Gastrocnemius medialis (tissue), 4 donors: ENCODE measurements around the gene ITGAL. TPM values are rescaled to one million over a fixed set of nuclear protein-coding genes. Genes with fewer than 3 reads are reported as not detected.

Experiments used
- ATAC-seq, 2 donors: fragments of 150-250 bp; one replicate each; pipeline ENCODE4 v1.9.1; 2016
- DNase-seq, 2 donors: peaks; one replicate each; pipeline ENCODE4 v3.0.0-alpha.2; 2019
- H3K27ac ChIP-seq, 4 donors: fragments of 200-600 bp; sonication (generic); 1 replicate in 1 of 4; 2 replicates in 3 of 4; pipeline ENCODE4 v1.5.1; 2016 to 2018; ENCODE audit warnings: mild to moderate bottlenecking in 2 of 4, moderate library complexity in 1 of 4
- H3K27me3 ChIP-seq, 3 donors: fragments of 200-600 bp; sonication (generic) in 2 of 3; 1 replicate in 1 of 3; 2 replicates in 2 of 3; pipeline versions ENCODE4 v1.5.1 to v1.6.0; 2016 to 2019; ENCODE audit warnings: mild to moderate bottlenecking in 1 of 3, moderate library complexity in 1 of 3
- H3K36me3 ChIP-seq, 2 donors: fragments of 200-600 bp; sonication (generic) in 1 of 2; one replicate each; pipeline ENCODE4 v1.5.1; 2017 to 2018
- H3K4me1 ChIP-seq, 2 donors: fragments of 200-600 bp; sonication (generic) in 1 of 2; one replicate each; pipeline ENCODE4 v1.5.1; 2016 to 2017; ENCODE audit warnings: mild to moderate bottlenecking in 2 of 2
- H3K4me3 ChIP-seq, 4 donors: fragments of 200-600 bp; sonication (generic) in 3 of 4; 1 replicate in 1 of 4; 2 replicates in 3 of 4; pipeline ENCODE4 v1.5.1; 2016 to 2019; ENCODE audit warnings: mild to moderate bottlenecking in 2 of 4
- H3K9me3 ChIP-seq, 3 donors: fragments of 200-600 bp; sonication (generic) in 2 of 3; 1 replicate in 1 of 3; 2 replicates in 2 of 3; pipeline ENCODE4 v1.5.1; 2016 to 2019
- CTCF ChIP-seq, 5 experiments: fragments of 450-650 bp in 3 of 5; fragments of 200-600 bp in 2 of 5; sonication (generic) in 2 of 5; IDR thresholded peaks in 4 of 5; conservative IDR thresholded peaks in 1 of 5; 1 replicate in 4 of 5; 2 replicates in 1 of 5; pipeline ENCODE4 v1.5.1; 2016 to 2019; ENCODE audit warnings: antibody characterized with exemption in 5 of 5, mild to moderate bottlenecking in 3 of 5, moderate library complexity in 3 of 5
- POLR2A ChIP-seq, 2 donors: fragments of 450-650 bp; IDR thresholded peaks; one replicate each; pipeline ENCODE4 v1.6.1; 2017; ENCODE audit warnings: antibody characterized with exemption in 2 of 2, mild to moderate bottlenecking in 2 of 2, moderate library complexity in 2 of 2
- in situ Hi-C, 4 donors: fragments of 200-750 bp; cut with MboI; loops; one replicate each; pipeline versions ENCODE4 v1.15.0 to v1.8.0; 2017; ENCODE audit warnings: low sequenced_read_pairs in 4 of 4
- intact Hi-C: fragments of 100-400 bp; cut with DNase I; formaldehyde crosslinking; loops from one replicate; pipeline ENCODE4 v1.15.1; 2023; ENCODE audit warnings: low total_unique reads
- total RNA-seq, 4 donors: library from RNA; depleted of rRNA; stranded (reverse); fragments of >200 nt; gene quantifications; one replicate each; pipeline versions ENCODE4 v1.1.0 to v1.2.3, GENCODE V29; 2016

Gene ITGAL
- total RNA-seq, 4 donors from 2014 or later, result 0.16 to 1.9 (median 0.86) TPM; not detected in 1

GRCh38 chr16:30546115-30546514, 73.6 kb downstream of the ITGAL start:
- Histone ChIP-seq H3K4me3 (no peak overlapping the region), H3K9me3 (no peaks in the 10 kb centered on the region), H3K4me1 (peaks cover 0 to 11% of the 10 kb centered on the region in 2 donors), H3K27ac (no peak overlapping the region), H3K36me3 (no peaks in the 10 kb centered on the region), H3K27me3 (no peaks in the 10 kb centered on the region)
- intact Hi-C loops (no loop called here), in situ Hi-C loops (no loop called here)
- ATAC-seq, result no peak
- no peak for TF ChIP-seq POLR2A (IDR thresholded peaks at IDR 0.05)
- TF ChIP-seq CTCF (IDR thresholded peaks at IDR 0.05 in 4 of 5, conservative IDR thresholded peaks at IDR 0.05 in 1 of 5), result no peak
- no peak for DNase-seq

- in situ Hi-C loops, result no loop called here
These were observed 76.1 kb downstream of the ITGAL start for GRCh38 chr16:30548416-30549253.

GRCh38 chr16:30551781-30552180, 79.2 kb downstream of the ITGAL start:
- Histone ChIP-seq H3K36me3 (peaks cover 0 to 14% of the 10 kb centered on the region in 2 donors), H3K27me3 (no peaks in the 10 kb centered on the region), H3K9me3 (no peaks in the 10 kb centered on the region), H3K4me3 (no peak overlapping the region), H3K4me1 (peaks cover 19 to 26% of the 10 kb centered on the region in 2 donors), H3K27ac (peak overlapping the region in 2 of 4 donors; percentile 54 to 99)
- ATAC-seq, result no peak
- TF ChIP-seq CTCF (IDR thresholded peaks at IDR 0.05 in 4 of 5, conservative IDR thresholded peaks at IDR 0.05 in 1 of 5) (no peak), POLR2A (IDR thresholded peaks at IDR 0.05) (no peak)
- in situ Hi-C loops (no loop called here), intact Hi-C loops (loop anchor here (10.0 kb wide), 1 partner anchor 67 kb away; no protein-coding TSS in a partner anchor)
- no peak for DNase-seq

More at GRCh38 chr16:30548416-30549253, 76.1 kb downstream of the ITGAL start:
- Histone ChIP-seq H3K9me3 (no peaks in the 10 kb centered on the region), H3K27ac (peak overlapping the region in 1 of 4 donors; percentile 30), H3K4me1 (peaks cover 5 to 15% of the 10 kb centered on the region in 2 donors), H3K36me3 (no peaks in the 10 kb centered on the region), H3K4me3 (no peak overlapping the region), H3K27me3 (no peaks in the 10 kb centered on the region)
- intact Hi-C loops, result no loop called here
- TF ChIP-seq CTCF (IDR thresholded peaks at IDR 0.05 in 4 of 5, conservative IDR thresholded peaks at IDR 0.05 in 1 of 5) (no peak), POLR2A (IDR thresholded peaks at IDR 0.05) (no peak)
- no peak for DNase-seq
- ATAC-seq, result no peak

GRCh38 chr16:30552956-30553355, 80.4 kb downstream of the ITGAL start:
- no peak for DNase-seq
- Histone ChIP-seq H3K4me1 (peaks cover 25 to 29% of the 10 kb centered on the region in 2 donors), H3K27me3 (no peaks in the 10 kb centered on the region), H3K9me3 (no peaks in the 10 kb centered on the region), H3K4me3 (no peak overlapping the region), H3K27ac (peak overlapping the region in 3 of 4 donors; percentile 25 to 99 (median 47)), H3K36me3 (peaks cover 0 to 14% of the 10 kb centered on the region in 2 donors)
- in situ Hi-C loops, result no loop called here
- TF ChIP-seq POLR2A (IDR thresholded peaks at IDR 0.05) (no peak), CTCF (IDR thresholded peaks at IDR 0.05 in 4 of 5, conservative IDR thresholded peaks at IDR 0.05 in 1 of 5) (no peak)
- ATAC-seq, result no peak
- intact Hi-C loops, result loop anchor here (10.0 kb wide), 1 partner anchor 68 kb away; no protein-coding TSS in a partner anchor
